Limb (tissue), 2 donors: ENCODE results near the gene ZFYVE27.
A peak's percentile ranks its signal among the peaks of the same experiment; 100 is the strongest.

Source experiments
- DNase-seq, 2 donors: peaks; one replicate each; pipeline ENCODE4 v3.0.0-alpha.2; 2016; ENCODE audit errors: extremely low spot score in 2 of 2

Gene ZFYVE27

GRCh38 chr10:97744405-97745035 is 7.6 kb downstream of the ZFYVE27 start:
- DNase-seq: no peak

GRCh38 chr10:97747573-97747972 is 10.6 kb downstream of the ZFYVE27 start:
- DNase-seq: no peak

GRCh38 chr10:97748116-97748515 is 11.2 kb downstream of the ZFYVE27 start:
- no peak for DNase-seq

- DNase-seq: no peak
Measured at GRCh38 chr10:97752956-97753355, 16.0 kb downstream of the ZFYVE27 start.

GRCh38 chr10:97754726-97755125 is 17.8 kb downstream of the ZFYVE27 start:
- no peak for DNase-seq

- no peak for DNase-seq
Measured at GRCh38 chr10:97755718-97756117, 18.8 kb downstream of the ZFYVE27 start.

- DNase-seq: no peak
Measured at GRCh38 chr10:97757471-97757870, 20.5 kb downstream of the ZFYVE27 start.

- DNase-seq: peak in 1 of 2 donors; percentile 82
Measured at GRCh38 chr10:97759158-97759887, 22.4 kb downstream of the ZFYVE27 start.

GRCh38 chr10:97759946-97760345 is 23.0 kb downstream of the ZFYVE27 start:
- no peak for DNase-seq

- DNase-seq: no peak
Measured at GRCh38 chr10:97760461-97761257, 23.7 kb downstream of the ZFYVE27 start.

GRCh38 chr10:97761331-97761865 is 24.5 kb downstream of the ZFYVE27 start:
- DNase-seq: no peak

- no peak for DNase-seq
Measured at GRCh38 chr10:97762056-97762455, 25.1 kb downstream of the ZFYVE27 start.

GRCh38 chr10:97762816-97763215 is 25.9 kb downstream of the ZFYVE27 start:
- peak; percentile 18 to 46 for DNase-seq

- DNase-seq: no peak
Measured at GRCh38 chr10:97763411-97763810, 26.5 kb downstream of the ZFYVE27 start.

GRCh38 chr10:97763947-97764346 is 27.0 kb downstream of the ZFYVE27 start:
- no peak for DNase-seq

- DNase-seq: peak in 1 of 2 donors; percentile 25
Measured at GRCh38 chr10:97764519-97764931, 27.6 kb downstream of the ZFYVE27 start.

- DNase-seq: peak in 1 of 2 donors; percentile 58
Measured at GRCh38 chr10:97765201-97765600, 28.3 kb downstream of the ZFYVE27 start.

GRCh38 chr10:97766106-97766810 is 29.3 kb downstream of the ZFYVE27 start:
- no peak for DNase-seq

GRCh38 chr10:97766996-97767924 is 30.3 kb downstream of the ZFYVE27 start:
- no peak for DNase-seq
